SK-N-SH (cell line): ENCODE data around the gene CASZ1.

Source experiments
- EZH2phosphoT487 ChIP-seq: fragments of 200-600 bp; sonication (generic); IDR thresholded peaks from 2 replicates; pipeline ENCODE4 v1.6.1; 2017; ENCODE audit warnings: low read depth, mixed run types, mild to moderate bottlenecking, antibody characterized with exemption, moderate library complexity, borderline replicate concordance
- POLR2AphosphoS5 ChIP-seq: IDR thresholded peaks from 2 replicates; pipeline ENCODE4 v1.6.1; 2012; ENCODE audit warnings: low read depth, low read length
- TF ChIP-seq, protein P1 (sequence below): fragments of 200-600 bp; sonication (generic); IDR thresholded peaks from 2 replicates; pipeline ENCODE4 v1.6.1; 2017; ENCODE audit warnings: antibody characterized with exemption, mild to moderate bottlenecking, moderate library complexity

DNA sequence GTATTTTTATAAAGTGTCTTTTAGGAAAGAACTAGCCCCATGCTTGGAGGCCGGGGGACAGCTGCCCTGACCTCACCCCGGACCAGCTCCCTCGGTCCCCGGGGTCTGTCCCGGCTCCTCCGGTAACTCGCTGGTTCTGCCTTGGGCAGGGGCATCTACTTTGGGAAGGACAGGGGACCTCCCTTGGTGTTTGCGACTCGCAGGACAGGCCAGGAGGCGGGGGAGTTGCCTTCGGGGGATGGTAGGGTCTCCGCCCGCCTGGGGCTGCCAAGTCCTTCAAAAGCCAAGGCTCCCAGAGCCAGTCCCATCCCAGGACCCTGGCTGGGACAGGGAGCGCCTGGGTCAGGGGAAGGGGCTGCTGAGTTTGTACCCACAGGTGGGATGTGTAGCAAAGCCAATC lies 163.8 kb downstream of the CASZ1 start:
- TF ChIP-seq, protein P1, sequence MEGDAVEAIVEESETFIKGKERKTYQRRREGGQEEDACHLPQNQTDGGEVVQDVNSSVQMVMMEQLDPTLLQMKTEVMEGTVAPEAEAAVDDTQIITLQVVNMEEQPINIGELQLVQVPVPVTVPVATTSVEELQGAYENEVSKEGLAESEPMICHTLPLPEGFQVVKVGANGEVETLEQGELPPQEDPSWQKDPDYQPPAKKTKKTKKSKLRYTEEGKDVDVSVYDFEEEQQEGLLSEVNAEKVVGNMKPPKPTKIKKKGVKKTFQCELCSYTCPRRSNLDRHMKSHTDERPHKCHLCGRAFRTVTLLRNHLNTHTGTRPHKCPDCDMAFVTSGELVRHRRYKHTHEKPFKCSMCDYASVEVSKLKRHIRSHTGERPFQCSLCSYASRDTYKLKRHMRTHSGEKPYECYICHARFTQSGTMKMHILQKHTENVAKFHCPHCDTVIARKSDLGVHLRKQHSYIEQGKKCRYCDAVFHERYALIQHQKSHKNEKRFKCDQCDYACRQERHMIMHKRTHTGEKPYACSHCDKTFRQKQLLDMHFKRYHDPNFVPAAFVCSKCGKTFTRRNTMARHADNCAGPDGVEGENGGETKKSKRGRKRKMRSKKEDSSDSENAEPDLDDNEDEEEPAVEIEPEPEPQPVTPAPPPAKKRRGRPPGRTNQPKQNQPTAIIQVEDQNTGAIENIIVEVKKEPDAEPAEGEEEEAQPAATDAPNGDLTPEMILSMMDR = no peak
- no peak for TF ChIP-seq EZH2phosphoT487
- no peak for TF ChIP-seq POLR2AphosphoS5
